AG04450 (cell line): ENCODE measurements around the gene KCTD1. TPM values are rescaled to one million over a fixed set of nuclear protein-coding genes. Genes with fewer than 3 reads are reported as not detected.

Experiments
- CTCF ChIA-PET: fragments of 300-600, 350-600 bp; formaldehyde crosslinking; extraction: SDS; loops from one replicate; lab custom pipeline; 2022; ENCODE audit warnings: antibody characterized with exemption, inconsistent platforms; lab: Charles Lee
- POLR2A ChIA-PET: fragments of 350-600 bp; formaldehyde crosslinking; extraction: SDS; loops from one replicate; lab custom pipeline; 2021; ENCODE audit warnings: antibody characterized with exemption, inconsistent platforms; lab: Yijun Ruan, JAX
- DNase-seq: peaks from one replicate; pipeline ENCODE4 v3.0.0-alpha.2; 2011; ENCODE audit warnings: low read depth, low spot score
- H3K27ac ChIP-seq: one replicate; pipeline ENCODE4 v1.5.1; 2012; ENCODE audit warnings: low read depth, low read length, control low read depth
- H3K27me3 ChIP-seq: one replicate; pipeline ENCODE4 v1.6.0; 2012; ENCODE audit warnings: low read length; ENCODE audit not compliant: control insufficient read depth, insufficient read depth
- H3K4me3 ChIP-seq: 2 replicates; pipeline ENCODE4 v1.5.1; 2011; ENCODE audit warnings: mild to moderate bottlenecking, low read depth, low read length, control low read depth
- H3K9me3 ChIP-seq: 2 replicates; pipeline ENCODE4 v1.5.1; 2012; ENCODE audit warnings: low read length; ENCODE audit not compliant: control insufficient read depth, insufficient read depth
- CTCF ChIP-seq: IDR thresholded peaks from 2 replicates; pipeline ENCODE4 v1.5.1; 2011; ENCODE audit warnings: low read depth, low read length, control low read depth, inconsistent platforms
- polyA plus RNA-seq: library from polyadenylated mRNA; depleted of rRNA; stranded (reverse); fragments of >200 nt; gene quantifications from 2 replicates; pipeline ENCODE4 v1.2.3, GENCODE V29; 2011

The KCTD1 gene
- polyA plus RNA-seq, 1 experiment: 5.0 TPM

- POLR2A ChIA-PET: no interaction called here
- TF ChIP-seq CTCF: no peak
- CTCF ChIA-PET: interaction anchor here (0.6 kb wide), 1 partner anchor 611 kb away, joined by 3 read pairs; no protein-coding TSS in a partner anchor
Observed at GRCh38 chr18:26566874-26567555, 18.7 kb upstream of the KCTD1 start.

GRCh38 chr18:26565514-26565913 is 17.2 kb upstream of the KCTD1 start:
- POLR2A ChIA-PET: no interaction called here
- no peaks in the 10 kb centered on the region for H3K27me3 ChIP-seq
- H3K4me3 ChIP-seq: no peak overlapping the region
- H3K9me3 ChIP-seq: no peaks in the 10 kb centered on the region; the same call in 1 of the 2 replicates
- TF ChIP-seq CTCF: no peak
- DNase-seq: no peak
- CTCF ChIA-PET: interaction anchor here (0.7 kb wide), 1 partner anchor 181 kb away, joined by 3 read pairs; no protein-coding TSS in a partner anchor
- no peak overlapping the region for H3K27ac ChIP-seq

More at GRCh38 chr18:26566874-26567555, 18.7 kb upstream of the KCTD1 start:
- Histone ChIP-seq H3K9me3 (no peaks in the 10 kb centered on the region), H3K27ac (no peak overlapping the region), H3K4me3 (no peak overlapping the region), H3K27me3 (no peaks in the 10 kb centered on the region)
- DNase-seq: no peak

GRCh38 chr18:26563024-26563423 is 14.7 kb upstream of the KCTD1 start:
- POLR2A ChIA-PET: no interaction called here
- Histone ChIP-seq H3K27ac (no peak overlapping the region), H3K4me3 (no peak overlapping the region), H3K27me3 (peaks cover 2% of the 10 kb centered on the region), H3K9me3 (no peaks in the 10 kb centered on the region; the same call in 1 of the 2 replicates)
- CTCF ChIA-PET: interaction anchor here (1.7 kb wide), 1 partner anchor 179 kb away, joined by 7 read pairs; no protein-coding TSS in a partner anchor
- DNase-seq: no peak
- TF ChIP-seq CTCF: no peak

- H3K27me3 ChIP-seq: peaks cover 4% of the 10 kb centered on the region
- DNase-seq: no peak
- ChIA-PET CTCF (interaction anchor here (1.7 kb wide), 1 partner anchor 179 kb away, joined by 7 read pairs; no protein-coding TSS in a partner anchor), POLR2A (no interaction called here)
- H3K9me3 ChIP-seq: no peaks in the 10 kb centered on the region; the same call in 1 of the 2 replicates
- no peak overlapping the region for H3K4me3 ChIP-seq
- TF ChIP-seq CTCF: no peak
- no peak overlapping the region for H3K27ac ChIP-seq
Observed at GRCh38 chr18:26562568-26562967, 14.2 kb upstream of the KCTD1 start.

- H3K9me3 ChIP-seq: no peaks in the 10 kb centered on the region; the same call in 1 of the 2 replicates
- no peak for DNase-seq
- no peak for TF ChIP-seq CTCF
- CTCF ChIA-PET: no interaction called here
- no peak overlapping the region for H3K27ac ChIP-seq
- H3K4me3 ChIP-seq: no peak overlapping the region
- POLR2A ChIA-PET: no interaction called here
- peaks cover 8% of the 10 kb centered on the region for H3K27me3 ChIP-seq
Observed at GRCh38 chr18:26561769-26562168, 13.4 kb upstream of the KCTD1 start.
